G401 (cell line): ENCODE measurements around the gene MAPK12. TPM values are rescaled to one million over a fixed set of nuclear protein-coding genes. Genes with fewer than 3 reads are reported as not detected.

Experiments used
- DNase-seq: peaks from one replicate; pipeline ENCODE4 v3.0.0-alpha.2; 2015; ENCODE audit warnings: low spot score
- in situ Hi-C: cut with HindIII; loops from 2 replicates; pipeline ENCODE4 v1.10.0; 2016; ENCODE audit warnings: low sequenced_read_pairs, mixed read lengths
- total RNA-seq: library from RNA; depleted of rRNA; stranded (reverse); fragments of >200 nt; shearing (Covaris generic); gene quantifications from 2 replicates; pipeline ENCODE4 v1.2.3, GENCODE V29; 2014

MAPK12 gene
- total RNA-seq, 1 experiment from 2014 or later, result 158 TPM

GRCh38 chr22:50258361-50259292, 2.9 kb downstream of the MAPK12 start:
- in situ Hi-C loops, result no loop called here
- DNase-seq, result peak; percentile 64

DNA sequence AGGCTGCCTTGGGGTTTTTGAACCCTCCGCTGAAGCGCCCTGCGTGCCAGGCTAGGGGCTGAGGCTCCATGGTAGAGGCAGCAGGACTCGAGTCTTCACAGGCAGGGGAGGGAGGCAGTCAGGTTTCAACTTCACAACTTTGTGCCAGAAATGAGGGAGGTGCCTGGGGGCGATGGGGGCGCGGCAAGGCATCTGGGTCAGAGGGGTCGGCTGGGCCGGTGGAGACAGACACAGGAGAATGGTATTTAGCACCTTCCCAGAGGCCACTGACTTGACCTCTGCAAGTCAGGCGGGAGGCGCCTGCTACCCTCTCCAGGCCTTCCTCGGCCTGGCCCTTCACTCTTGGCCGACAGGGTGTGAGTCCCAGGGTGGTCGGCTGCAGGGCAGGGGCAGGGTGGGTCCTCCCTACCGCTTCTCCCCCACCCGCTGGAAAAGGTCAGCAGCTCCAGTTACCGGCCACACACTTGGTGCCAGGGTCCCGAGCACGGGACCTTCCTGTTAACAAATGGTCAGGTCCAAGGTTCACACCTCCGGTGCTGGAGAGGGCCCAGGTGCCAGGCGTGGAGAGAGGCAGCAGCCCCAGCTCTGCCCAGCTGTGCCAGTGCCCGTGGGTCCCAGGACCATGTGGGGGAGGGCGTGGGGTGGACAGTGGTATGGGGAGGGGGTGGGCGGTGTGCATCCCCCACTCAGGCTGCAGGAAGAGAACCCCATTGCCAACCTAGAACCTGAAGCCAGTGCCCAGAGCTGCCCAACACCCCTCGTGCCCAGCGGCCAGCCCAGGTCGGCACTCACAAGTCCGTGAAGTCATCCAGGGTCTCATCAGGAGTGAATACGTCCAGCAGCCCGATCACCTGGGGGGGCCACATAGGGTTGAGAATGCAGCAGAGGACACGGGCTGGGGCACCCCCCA, 3.8 kb downstream of the MAPK12 start:
- in situ Hi-C loops, result no loop called here
- peak; percentile 2 for DNase-seq

DNA sequence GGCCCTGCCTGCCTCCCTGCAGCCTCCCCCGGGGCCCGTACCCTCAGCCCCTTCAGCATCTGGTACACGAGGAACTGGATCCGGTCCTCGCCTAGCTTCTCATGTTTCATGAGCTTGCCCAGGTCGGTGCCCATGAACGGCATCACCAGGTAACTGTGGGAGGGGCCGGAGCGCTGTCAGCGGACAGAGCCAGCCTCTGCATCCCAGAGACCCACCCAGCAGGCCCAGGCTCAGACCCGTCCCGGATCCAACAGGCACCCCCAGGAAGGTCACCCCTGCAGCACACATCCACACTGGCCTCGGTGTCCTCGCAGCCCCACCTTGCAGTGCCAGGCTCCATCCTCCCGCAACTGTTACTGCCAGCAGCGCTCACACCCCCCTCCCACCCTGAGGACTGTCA, 4.4 kb downstream of the MAPK12 start:
- no peak for DNase-seq
- in situ Hi-C loops, result no loop called here

- in situ Hi-C loops, result no loop called here
- DNase-seq, result peak; percentile 2
These were observed 5.1 kb downstream of the MAPK12 start for GRCh38 chr22:50256258-50256862.

DNA sequence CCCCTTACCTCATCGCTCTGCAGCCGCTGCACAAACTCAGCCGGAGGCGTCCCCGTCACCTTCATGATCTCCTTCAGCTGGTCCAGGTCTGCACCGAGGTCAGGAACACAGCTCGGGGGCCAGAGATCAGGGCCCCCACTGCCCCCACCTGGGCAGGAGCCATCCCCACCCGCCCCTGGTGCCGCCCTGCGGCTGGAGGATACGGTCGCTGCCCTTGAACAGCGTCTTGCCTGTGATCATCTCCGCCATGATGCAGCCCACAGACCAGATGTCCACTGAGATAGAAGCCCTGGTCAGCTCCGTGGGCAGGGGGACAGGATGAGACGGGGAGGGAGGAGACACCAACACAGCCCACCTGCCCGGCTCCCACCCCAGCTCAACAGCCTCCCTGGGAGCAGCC, 5.9 kb downstream of the MAPK12 start:
- DNase-seq, result no peak
- in situ Hi-C loops, result no loop called here

DNA sequence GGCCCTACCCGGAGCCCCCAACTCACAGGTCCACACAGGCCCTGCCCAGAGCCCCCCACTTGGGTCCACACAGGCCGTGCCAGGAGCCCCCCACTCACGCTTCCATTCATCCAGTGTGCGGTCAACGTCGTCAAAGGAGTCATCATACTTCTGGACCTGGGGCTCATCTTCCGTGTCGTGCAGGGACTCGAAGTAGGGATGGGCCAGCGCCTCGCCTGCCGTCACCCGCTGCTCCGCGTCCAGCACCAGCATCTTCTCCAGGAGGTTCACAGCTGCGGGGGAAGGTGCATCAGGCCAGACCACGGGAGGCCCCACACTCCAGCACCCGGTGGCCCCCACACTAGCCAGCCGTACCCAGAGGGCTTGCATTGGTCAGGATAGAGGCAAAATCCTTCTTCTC, 6.4 kb downstream of the MAPK12 start:
- in situ Hi-C loops, result no loop called here
- no peak for DNase-seq

DNA sequence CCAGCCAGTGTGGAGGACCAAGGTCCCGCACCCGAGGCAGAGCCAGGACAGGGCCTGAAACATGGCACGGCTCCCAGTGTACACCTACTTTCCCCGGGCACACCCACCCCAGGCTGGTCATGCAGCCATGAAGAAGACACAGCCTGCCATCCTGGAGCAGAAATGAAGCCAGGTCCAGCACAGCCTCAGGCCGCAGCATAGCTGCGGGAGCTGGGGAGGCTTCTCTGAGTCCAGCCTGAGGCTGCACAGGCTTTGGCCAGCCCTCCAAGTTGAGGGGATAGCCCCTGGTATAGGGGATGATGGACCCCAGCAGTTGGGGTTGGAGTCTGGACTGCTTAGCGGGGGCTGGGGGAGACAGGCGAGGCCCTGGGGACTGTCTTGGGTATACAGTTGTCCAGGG, 7.5 kb downstream of the MAPK12 start:
- DNase-seq, result no peak
- in situ Hi-C loops, result no loop called here

- no peak for DNase-seq
- in situ Hi-C loops, result no loop called here
These were observed 8.2 kb downstream of the MAPK12 start for GRCh38 chr22:50253046-50253915.

DNA sequence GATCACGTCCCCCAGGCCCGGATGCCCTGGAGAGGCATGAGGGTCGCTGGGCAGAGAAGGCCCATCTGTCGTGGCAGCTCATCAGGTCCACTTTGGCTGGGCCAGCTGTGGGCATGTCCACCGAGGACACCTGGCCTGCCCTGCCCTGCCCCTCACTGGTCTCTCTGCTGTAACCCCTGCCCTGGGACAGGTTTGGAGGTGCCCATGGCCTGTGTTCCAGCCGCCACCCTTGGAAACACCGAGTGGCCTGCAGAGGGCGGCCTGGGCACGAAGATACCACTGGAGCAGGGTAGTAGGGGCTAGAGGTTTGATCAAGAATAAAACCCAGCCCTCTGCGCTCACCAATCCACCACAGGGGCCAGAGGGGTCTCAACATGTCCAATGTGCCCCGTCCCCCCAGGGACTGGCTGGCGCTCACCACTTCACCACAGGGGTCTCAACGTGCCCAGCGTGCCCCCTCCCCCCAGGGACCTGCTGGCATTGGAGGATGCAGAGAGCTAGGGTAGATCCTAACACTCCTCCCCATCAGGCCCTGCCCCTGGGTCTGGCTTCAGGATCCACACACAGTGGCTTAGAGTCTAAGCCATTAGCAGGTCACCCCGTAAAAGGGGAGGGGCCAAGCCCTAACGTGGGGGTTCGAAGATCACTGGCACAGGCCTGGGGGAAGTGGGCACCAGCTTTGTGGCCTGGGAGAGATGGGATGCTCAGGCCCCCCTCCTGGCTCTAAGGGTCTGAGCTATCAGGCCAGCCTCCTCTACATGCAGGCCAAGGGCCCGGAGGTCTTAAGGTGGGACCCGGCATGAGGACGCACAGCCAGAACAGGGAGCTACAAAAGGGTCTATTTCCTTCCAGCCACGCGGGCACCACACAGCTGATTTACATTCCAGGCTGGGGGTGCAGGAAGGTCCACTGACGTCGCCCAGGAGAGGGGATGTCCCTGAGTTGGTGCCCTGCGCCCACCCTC, 9.1 kb downstream of the MAPK12 start:
- DNase-seq, result peak; percentile 84
- in situ Hi-C loops, result no loop called here

GRCh38 chr22:50251477-50252081, 9.9 kb downstream of the MAPK12 start:
- in situ Hi-C loops, result no loop called here
- no peak for DNase-seq

GRCh38 chr22:50250555-50251476, 10.7 kb downstream of the MAPK12 start, which contains the start of gene HDAC10:
Gene HDAC10, minus strand, starts transcription at chr22:50251265. Its CDS starts 233 bp downstream, at chr22:50251032.
- in situ Hi-C loops, result no loop called here
- peak; percentile 51 for DNase-seq

DNA sequence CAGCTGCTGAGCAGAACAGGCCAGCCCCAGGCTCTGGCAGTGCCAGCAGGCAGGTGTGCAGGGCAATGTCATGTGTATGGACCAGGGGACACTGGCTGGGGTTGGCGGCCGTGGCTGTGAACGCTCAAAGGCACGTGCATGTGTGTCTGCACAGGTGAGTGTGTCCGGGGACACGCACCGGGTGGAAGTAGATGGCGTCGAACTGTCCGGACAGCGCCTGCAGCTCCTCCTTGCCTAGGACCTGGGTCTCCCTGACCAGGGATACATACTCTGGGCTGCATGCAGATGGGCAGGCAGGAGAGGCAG, 11.3 kb downstream of the MAPK12 start:
- in situ Hi-C loops, result no loop called here
- DNase-seq, result no peak

DNA sequence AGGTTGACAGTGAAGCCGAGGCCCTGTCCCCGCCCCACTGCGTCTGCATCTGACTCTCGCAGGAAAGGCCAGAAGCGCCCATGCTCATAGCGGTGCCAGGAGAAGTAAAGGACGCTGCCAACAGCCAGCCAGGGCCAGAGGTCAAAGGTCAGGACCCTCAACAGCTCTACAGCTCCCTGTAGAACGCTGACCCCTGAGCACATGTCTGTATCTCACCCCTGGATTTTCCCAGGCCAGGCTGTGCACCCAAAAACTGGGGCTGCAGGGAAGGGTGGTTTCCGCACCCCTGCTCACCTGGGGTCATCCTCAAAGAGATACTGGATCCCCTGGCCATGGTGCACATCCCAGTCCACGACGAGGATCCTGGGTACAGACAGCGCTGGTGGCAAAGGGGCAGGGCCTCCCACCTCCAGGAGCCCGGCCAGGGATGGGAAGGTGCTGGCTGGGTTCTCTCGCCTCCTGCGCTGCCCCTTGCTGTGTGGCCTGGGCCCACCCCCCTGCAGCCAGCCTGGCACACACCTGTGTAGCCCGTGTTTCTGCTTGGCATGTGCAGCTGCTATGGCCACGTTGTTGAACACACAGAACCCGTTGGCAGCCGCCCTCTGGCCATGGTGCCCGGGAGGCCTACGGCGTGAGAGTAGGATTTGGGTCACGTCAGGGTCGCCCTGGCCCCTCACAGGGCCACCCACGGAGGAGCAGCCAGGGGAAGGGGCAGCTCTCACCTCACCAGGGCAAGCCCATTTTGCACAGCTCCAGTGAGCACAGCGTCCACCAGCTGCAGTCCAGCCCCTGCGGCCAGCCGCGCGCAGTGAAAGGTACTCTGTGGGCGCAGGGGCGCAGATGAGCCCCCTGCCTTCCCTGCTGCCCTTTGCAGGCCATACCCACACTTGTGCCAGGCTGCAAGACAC, 11.9 kb downstream of the MAPK12 start:
- in situ Hi-C loops, result no loop called here
- DNase-seq, result no peak

- DNase-seq, result no peak
- in situ Hi-C loops, result no loop called here
These were observed 13.0 kb downstream of the MAPK12 start for GRCh38 chr22:50248196-50249081.
